A549 (cell line): ENCODE results near the gene DDO.

Experiments used
- CTCF ChIP-seq: fragments of >200 bp; sonication (Bioruptor Twin); formaldehyde crosslinking; IDR thresholded peaks from 3 replicates; pipeline ENCODE4 v1.5.1; 2016
- EP300 ChIP-seq, 2 experiments: fragments of >200 bp; sonication (Bioruptor Twin); formaldehyde crosslinking; IDR thresholded peaks; 2 replicates in 1 of 2; 3 replicates in 1 of 2; pipeline ENCODE4 v1.6.1; 2016 to 2017
- ESRRA ChIP-seq: fragments of 150-350 bp; IDR thresholded peaks from 2 replicates; pipeline ENCODE4 v1.6.1; 2014; ENCODE audit warnings: mild to moderate bottlenecking, low read length, borderline replicate concordance
- JUN ChIP-seq, 2 experiments: fragments of >200 bp; sonication (Bioruptor Twin); formaldehyde crosslinking; IDR thresholded peaks; 2 replicates in 1 of 2; 3 replicates in 1 of 2; pipeline ENCODE4 v1.6.1; 2016 to 2017
- MYC ChIP-seq: IDR thresholded peaks from 2 replicates; pipeline ENCODE4 v1.6.1; 2012; ENCODE audit warnings: mild to moderate bottlenecking, inconsistent platforms, low read length, improper control_type of control experiment, borderline replicate concordance
- NFE2L2 ChIP-seq: fragments of 150-350 bp; conservative IDR thresholded peaks from 2 replicates; pipeline ENCODE4 v1.6.1; 2014; ENCODE audit warnings: low read length
- POLR2A ChIP-seq: IDR thresholded peaks from 2 replicates; pipeline ENCODE4 v1.6.1; 2012; ENCODE audit warnings: mild to moderate bottlenecking, low read length
- RAD21 ChIP-seq, 2 experiments: fragments of >200 bp in 1 of 2; sonication (Bioruptor Twin) in 1 of 2; formaldehyde crosslinking in 1 of 2; IDR thresholded peaks in 1 of 2; conservative IDR thresholded peaks in 1 of 2; 2 replicates in 1 of 2; 3 replicates in 1 of 2; pipeline ENCODE4 v1.6.1; 2012 to 2018; ENCODE audit warnings: inconsistent platforms in 1 of 2
- REST ChIP-seq: fragments of 200-600 bp; sonication (generic); IDR thresholded peaks from 2 replicates; pipeline ENCODE4 v1.6.1; 2016; ENCODE audit warnings: antibody characterized with exemption, mild to moderate bottlenecking, moderate library complexity

- TF ChIP-seq CTCF (no peak), NFE2L2 (no peak), POLR2A (no peak), JUN (IDR thresholded peaks at IDR 0.05) (no peak), RAD21 (conservative IDR thresholded peaks at IDR 0.05 in 1 of 2, IDR thresholded peaks at IDR 0.05 in 1 of 2) (no peak), EP300 (IDR thresholded peaks at IDR 0.05) (no peak), REST (no peak), MYC (no peak), ESRRA (no peak)
These were observed 20.2 kb downstream of the DDO start for GRCh38 chr6:110395221-110395620.
